ENCODE results near the gene MYO1C.

MYO1C gene

GRCh38 chr17:1491443-1492248 lies 840 bp downstream of the MYO1C start:
- no peak for DNase-seq (ENCODE audit: low read depth)
- in situ Hi-C loops (cut with HindIII; ENCODE audit: low sequenced_read_pairs) = no loop called here
- H3K4me3 ChIP-seq (ENCODE audit: low read depth, low read length) = peak overlapping the region; percentile 71
- no peak for TF ChIP-seq CTCF (IDR thresholded peaks at IDR 0.05; ENCODE audit: low read depth, low read length, missing control alignments)

- TF ChIP-seq CTCF (IDR thresholded peaks at IDR 0.05; ENCODE audit: low read depth, low read length, missing control alignments) = no peak
- DNase-seq (ENCODE audit: low read depth) = no peak
- in situ Hi-C loops (cut with HindIII; ENCODE audit: low sequenced_read_pairs) = no loop called here
- H3K4me3 ChIP-seq (ENCODE audit: low read depth, low read length) = peak overlapping the region; percentile 71
These were observed 1.6 kb downstream of the MYO1C start for GRCh38 chr17:1490643-1491442.

GRCh38 chr17:1488826-1489270 lies 3.6 kb downstream of the MYO1C start:
- TF ChIP-seq CTCF (IDR thresholded peaks at IDR 0.05; ENCODE audit: low read depth, low read length, missing control alignments) = no peak
- peak overlapping the region; percentile 43 for H3K4me3 ChIP-seq (ENCODE audit: low read depth, low read length)
- in situ Hi-C loops (cut with HindIII; ENCODE audit: low sequenced_read_pairs) = no loop called here
- no peak for DNase-seq (ENCODE audit: low read depth)

- peak; percentile 48 for DNase-seq (ENCODE audit: low read depth)
- peak overlapping the region; percentile 43 for H3K4me3 ChIP-seq (ENCODE audit: low read depth, low read length)
- in situ Hi-C loops (cut with HindIII; ENCODE audit: low sequenced_read_pairs) = no loop called here
- no peak for TF ChIP-seq CTCF (IDR thresholded peaks at IDR 0.05; ENCODE audit: low read depth, low read length, missing control alignments)
These were observed 4.3 kb downstream of the MYO1C start for GRCh38 chr17:1487939-1488825.

- in situ Hi-C loops (cut with HindIII; ENCODE audit: low sequenced_read_pairs) = no loop called here
- no peak for TF ChIP-seq CTCF (IDR thresholded peaks at IDR 0.05; ENCODE audit: low read depth, low read length, missing control alignments)
- DNase-seq (ENCODE audit: low read depth) = no peak
- no peak overlapping the region for H3K4me3 ChIP-seq (ENCODE audit: low read depth, low read length)
These were observed 5.4 kb downstream of the MYO1C start for GRCh38 chr17:1486802-1487695.

All from astrocyte of the cerebellum (primary cell).